ENCODE measurements around the gene RASGRP1. TPM values are rescaled to one million over a fixed set of nuclear protein-coding genes. Genes with fewer than 3 reads are reported as not detected.

RASGRP1 gene
- total RNA-seq, 2 experiments from 2014 or later: 66.6 to 69.7 TPM

GRCh38 chr15:38549222-38549621 lies 15.4 kb downstream of the RASGRP1 start:
- Histone ChIP-seq H3K9me3 (ENCODE audit: control insufficient read depth in 1 of 2, insufficient read depth in 1 of 2, low read length in 2 of 2) (no peaks in the 10 kb centered on the region), H3K36me3 (ENCODE audit: insufficient read depth, low read length) (peaks cover 63% of the 10 kb centered on the region), H3K4me3 (ENCODE audit: low read length) (no peak overlapping the region), H3K27ac (ENCODE audit: low read depth in 1 of 2, low read length in 2 of 2) (no peak overlapping the region), H3K27me3 (ENCODE audit: control insufficient read depth in 1 of 2, insufficient read depth in 2 of 2, low read length in 2 of 2) (no peaks in the 10 kb centered on the region), H3K4me1 (ENCODE audit: insufficient read depth, low read length) (peaks cover 51% of the 10 kb centered on the region)
- ATAC-seq (ENCODE audit: poor library complexity) (no peak), DNase-seq (no peak)
- Mint-ChIP-seq H3K27me3 (no peaks in the 10 kb centered on the region), H3K36me3 (ENCODE audit: low read depth) (peaks cover 88% of the 10 kb centered on the region), H3K9me3 (no peaks in the 10 kb centered on the region), H3K27ac (peak overlapping the region; percentile 93), H3K4me3 (peak overlapping the region; percentile 42), H3K4me1 (ENCODE audit: low read depth) (peaks cover 93% of the 10 kb centered on the region)
- intact Hi-C loops (cut with DNase I, micrococcal nuclease): loop anchor here in 1 of 2 experiments (5.0 kb wide), 1 partner anchor 52 kb away; no protein-coding TSS in a partner anchor
- no peak for TF ChIP-seq CTCF (IDR thresholded peaks at IDR 0.05)
- ChIA-PET POLR2A (interaction anchor here (0.7 to 2.7 kb wide), 3 partner anchors 10 to 104 kb away, joined by 3 to 10 read pairs (median 3); no protein-coding TSS in a partner anchor), CTCF (interaction anchor here (1.6 kb wide), 1 partner anchor 15 kb away, joined by 3 read pairs; no protein-coding TSS in a partner anchor)

- no peaks in the 10 kb centered on the region for H3K9me3 Mint-ChIP-seq
- H3K9me3 ChIP-seq (ENCODE audit: control insufficient read depth in 1 of 2, insufficient read depth in 1 of 2, low read length in 2 of 2): no peaks in the 10 kb centered on the region
- CTCF ChIA-PET: interaction anchor here (1.3 to 1.5 kb wide), 3 partner anchors 17 to 143 kb away, joined by 3 to 4 read pairs (median 3); partner anchors contain the start of gene RASGRP1
- no peaks in the 10 kb centered on the region for H3K27me3 ChIP-seq (ENCODE audit: control insufficient read depth in 1 of 2, insufficient read depth in 2 of 2, low read length in 2 of 2)
- H3K4me1 Mint-ChIP-seq (ENCODE audit: low read depth): peaks cover 91% of the 10 kb centered on the region
- TF ChIP-seq CTCF (IDR thresholded peaks at IDR 0.05): no peak
- H3K36me3 ChIP-seq (ENCODE audit: insufficient read depth, low read length): peaks cover 50% of the 10 kb centered on the region
- H3K4me1 ChIP-seq (ENCODE audit: insufficient read depth, low read length): peaks cover 38% of the 10 kb centered on the region
- H3K27ac Mint-ChIP-seq: peak overlapping the region; percentile 80
- H3K36me3 Mint-ChIP-seq (ENCODE audit: low read depth): peaks cover 84% of the 10 kb centered on the region
- peak in 3 of 14 experiments; percentile 32 to 55 (median 43) for DNase-seq
- intact Hi-C loops (cut with DNase I, micrococcal nuclease): loop anchor here in 1 of 2 experiments (5.0 kb wide), 1 partner anchor 50 kb away; no protein-coding TSS in a partner anchor
- H3K27ac ChIP-seq (ENCODE audit: low read depth in 1 of 2, low read length in 2 of 2): no peak overlapping the region
- POLR2A ChIA-PET: interaction anchor here (1.6 to 2.7 kb wide), 2 partner anchors 13 to 16 kb away, joined by 4 to 10 read pairs; no protein-coding TSS in a partner anchor
- peak overlapping the region; percentile 66 for H3K4me3 Mint-ChIP-seq
- no peak overlapping the region for H3K4me3 ChIP-seq (ENCODE audit: low read length)
- no peaks in the 10 kb centered on the region for H3K27me3 Mint-ChIP-seq
- peak; percentile 27 for ATAC-seq (ENCODE audit: poor library complexity)
Observed at GRCh38 chr15:38547255-38547997, 17.2 kb downstream of the RASGRP1 start.

DNA sequence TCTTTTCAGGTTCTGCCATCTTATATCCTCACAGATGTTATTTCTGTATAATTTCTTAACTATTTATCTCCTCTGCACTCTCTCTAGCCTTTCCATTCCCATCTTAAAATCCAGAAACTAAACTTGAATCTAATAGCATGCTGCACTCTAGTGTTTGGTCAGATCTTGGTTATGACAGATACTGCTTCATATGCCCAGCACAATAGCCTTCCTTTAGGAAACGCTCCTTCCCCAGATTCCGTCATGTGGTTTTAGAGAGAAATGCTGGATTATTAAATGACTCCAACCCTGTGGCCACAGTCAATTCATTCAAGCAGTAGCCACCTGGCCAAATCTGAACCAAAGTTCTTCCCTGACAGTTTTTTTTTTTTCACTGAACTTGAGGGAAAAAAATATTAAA lies 19.4 kb downstream of the RASGRP1 start:
- DNase-seq (no peak), ATAC-seq (ENCODE audit: poor library complexity) (no peak)
- H3K4me3 Mint-ChIP-seq: no peak overlapping the region
- no peaks in the 10 kb centered on the region for H3K9me3 Mint-ChIP-seq
- peaks cover 91% of the 10 kb centered on the region for H3K36me3 Mint-ChIP-seq (ENCODE audit: low read depth)
- Histone ChIP-seq H3K36me3 (ENCODE audit: insufficient read depth, low read length) (peaks cover 51% of the 10 kb centered on the region), H3K27ac (ENCODE audit: low read depth in 1 of 2, low read length in 2 of 2) (peak overlapping the region in 1 of 2 donors; percentile 4), H3K9me3 (ENCODE audit: control insufficient read depth in 1 of 2, insufficient read depth in 1 of 2, low read length in 2 of 2) (no peaks in the 10 kb centered on the region), H3K4me1 (ENCODE audit: insufficient read depth, low read length) (peaks cover 56% of the 10 kb centered on the region), H3K4me3 (ENCODE audit: low read length) (no peak overlapping the region), H3K27me3 (ENCODE audit: control insufficient read depth in 1 of 2, insufficient read depth in 2 of 2, low read length in 2 of 2) (no peaks in the 10 kb centered on the region)
- peak overlapping the region; percentile 78 for H3K27ac Mint-ChIP-seq
- intact Hi-C loops (cut with DNase I, micrococcal nuclease): loop anchor here in 1 of 2 experiments (5.0 kb wide), 1 partner anchor 48 kb away; no protein-coding TSS in a partner anchor
- ChIA-PET CTCF (interaction anchor here (1.5 kb wide), 1 partner anchor 19 kb away, joined by 5 read pairs; no protein-coding TSS in a partner anchor), POLR2A (interaction anchor here (0.8 to 1.7 kb wide), 2 partner anchors 9 to 19 kb away, joined by 3 to 6 read pairs; partner anchors contain the start of gene RASGRP1)
- TF ChIP-seq CTCF (IDR thresholded peaks at IDR 0.05): no peak
- H3K4me1 Mint-ChIP-seq (ENCODE audit: low read depth): peaks cover 97% of the 10 kb centered on the region
- H3K27me3 Mint-ChIP-seq: no peaks in the 10 kb centered on the region
